HG03565 (cell line): ENCODE results near the gene SELENOO.
"Not testable (repeated sequence)": the region's sequence is repeated elsewhere in the genome, so short reads cannot be mapped to it uniquely, and the experiment has no call there.

Source experiments
- ATAC-seq: cut with Tn5 transposase; IDR thresholded peaks from one replicate; pipeline ENCODE4 v1.9.1; 2021; ENCODE audit warnings: mild to moderate bottlenecking, moderate library complexity; ENCODE audit not compliant: unreplicated experiment

The SELENOO gene, protein sequence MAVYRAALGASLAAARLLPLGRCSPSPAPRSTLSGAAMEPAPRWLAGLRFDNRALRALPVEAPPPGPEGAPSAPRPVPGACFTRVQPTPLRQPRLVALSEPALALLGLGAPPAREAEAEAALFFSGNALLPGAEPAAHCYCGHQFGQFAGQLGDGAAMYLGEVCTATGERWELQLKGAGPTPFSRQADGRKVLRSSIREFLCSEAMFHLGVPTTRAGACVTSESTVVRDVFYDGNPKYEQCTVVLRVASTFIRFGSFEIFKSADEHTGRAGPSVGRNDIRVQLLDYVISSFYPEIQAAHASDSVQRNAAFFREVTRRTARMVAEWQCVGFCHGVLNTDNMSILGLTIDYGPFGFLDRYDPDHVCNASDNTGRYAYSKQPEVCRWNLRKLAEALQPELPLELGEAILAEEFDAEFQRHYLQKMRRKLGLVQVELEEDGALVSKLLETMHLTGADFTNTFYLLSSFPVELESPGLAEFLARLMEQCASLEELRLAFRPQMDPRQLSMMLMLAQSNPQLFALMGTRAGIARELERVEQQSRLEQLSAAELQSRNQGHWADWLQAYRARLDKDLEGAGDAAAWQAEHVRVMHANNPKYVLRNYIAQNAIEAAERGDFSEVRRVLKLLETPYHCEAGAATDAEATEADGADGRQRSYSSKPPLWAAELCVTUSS

DNA sequence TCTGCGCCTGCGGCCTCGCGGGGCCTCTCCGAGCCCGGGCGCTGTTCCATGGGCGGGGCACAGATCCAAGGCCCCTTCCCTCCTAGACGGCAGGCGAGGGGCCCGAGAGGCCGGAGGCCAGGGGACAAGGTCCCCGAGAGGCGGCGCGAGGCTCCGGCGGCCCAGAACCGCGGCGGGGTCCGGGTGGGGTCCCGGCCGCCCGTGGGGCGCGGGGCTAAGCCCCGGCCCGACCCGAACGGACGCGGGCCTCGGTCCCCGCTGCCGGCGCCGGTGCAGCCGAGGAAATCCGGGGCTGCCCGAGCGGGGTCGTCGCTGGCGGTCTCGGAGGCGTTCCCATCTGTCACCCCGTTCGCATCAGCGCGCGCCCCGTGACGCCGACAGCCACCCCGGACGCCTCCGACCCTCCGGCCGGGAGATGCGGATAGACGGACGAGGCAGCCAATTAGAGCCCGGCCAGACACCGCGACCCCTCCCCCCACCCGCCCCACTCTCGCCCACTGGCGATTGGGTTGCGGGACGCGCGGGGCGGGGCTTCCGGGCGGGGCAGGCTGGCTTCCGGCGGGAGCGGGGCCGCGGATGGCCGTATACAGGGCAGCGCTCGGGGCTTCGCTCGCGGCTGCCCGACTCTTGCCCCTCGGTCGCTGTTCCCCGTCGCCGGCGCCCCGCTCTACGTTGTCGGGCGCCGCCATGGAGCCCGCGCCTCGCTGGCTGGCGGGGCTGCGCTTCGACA lies at the start of gene SELENOO:
SELENOO (plus strand) TSS at position 551 of the 730 bp plus-strand sequence; CDS start at position 577, 26 bp downstream.
- ATAC-seq: peak; percentile 35

- ATAC-seq: no peak
Observed at GRCh38 chr22:50151571-50152537, 49.0 kb upstream of the SELENOO start.

DNA sequence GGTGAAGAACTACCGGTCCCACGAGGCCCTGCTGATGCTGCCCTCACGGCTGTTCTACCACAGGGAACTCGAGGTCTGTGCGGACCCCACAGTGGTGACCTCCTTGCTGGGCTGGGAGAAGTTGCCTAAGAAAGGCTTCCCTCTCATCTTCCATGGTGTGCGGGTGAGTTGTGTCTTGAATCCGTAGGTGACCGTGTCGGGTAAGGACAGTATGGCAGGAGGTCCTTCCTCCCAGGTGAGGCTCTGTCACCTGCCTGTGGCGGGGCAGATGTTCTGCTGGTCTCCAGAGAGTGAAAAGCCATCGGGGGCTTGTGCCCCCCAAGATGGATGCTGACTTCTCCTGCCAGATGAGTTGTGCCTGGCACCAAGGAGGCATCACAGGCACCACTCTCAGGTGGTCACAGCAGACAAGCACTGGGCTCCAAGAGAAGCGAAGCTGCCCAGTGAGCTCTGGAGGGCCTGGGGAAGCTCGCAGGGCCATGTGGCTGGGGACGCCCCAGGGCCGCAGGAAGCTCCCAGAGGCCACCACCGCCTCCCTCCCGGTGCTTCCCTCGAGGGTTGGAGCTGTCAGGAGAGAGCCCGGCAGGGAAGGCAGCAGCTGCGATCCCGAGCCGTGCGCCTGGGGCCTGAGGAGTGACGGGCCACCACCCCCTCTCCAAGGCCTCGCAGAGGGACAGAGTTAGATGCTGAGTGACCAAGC lies 47.6 kb upstream of the SELENOO start:
- no peak for ATAC-seq

- no peak for ATAC-seq
Observed at GRCh38 chr22:50153756-50154140, 47.1 kb upstream of the SELENOO start.

DNA sequence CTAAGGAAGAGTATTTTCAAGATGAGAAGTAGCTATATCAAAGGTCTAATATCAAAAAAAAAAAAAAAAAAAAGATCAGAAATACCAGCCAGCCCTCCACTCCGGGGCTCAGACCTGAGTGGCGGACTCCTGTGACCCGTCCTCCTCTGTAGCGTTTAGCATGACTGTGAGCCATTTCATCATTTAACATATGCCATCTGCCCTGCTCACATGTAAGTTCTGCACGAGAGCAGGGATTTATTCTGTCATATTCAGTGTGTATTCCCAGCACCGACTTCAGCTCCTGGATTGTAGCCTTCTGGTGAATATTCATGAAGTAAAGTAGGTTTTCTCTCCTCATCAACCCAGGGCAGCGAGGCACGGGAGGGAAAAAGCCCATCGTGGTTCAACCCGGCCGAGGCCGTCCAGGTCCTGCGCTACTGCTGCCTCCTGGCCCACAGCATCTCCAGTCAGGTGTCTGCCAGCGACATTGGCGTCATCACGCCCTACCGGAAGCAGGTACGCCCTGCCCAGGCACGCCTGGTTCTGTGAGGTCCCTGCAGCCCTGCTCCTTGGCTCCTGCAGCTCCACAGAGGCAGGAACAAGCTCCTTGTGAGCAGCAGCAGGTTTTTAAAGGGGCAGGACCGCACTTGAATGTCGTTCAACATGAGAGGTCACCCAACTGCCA lies 43.0 kb upstream of the SELENOO start:
- ATAC-seq: no peak

GRCh38 chr22:50160947-50161346 lies 39.9 kb upstream of the SELENOO start:
- ATAC-seq: no peak

DNA sequence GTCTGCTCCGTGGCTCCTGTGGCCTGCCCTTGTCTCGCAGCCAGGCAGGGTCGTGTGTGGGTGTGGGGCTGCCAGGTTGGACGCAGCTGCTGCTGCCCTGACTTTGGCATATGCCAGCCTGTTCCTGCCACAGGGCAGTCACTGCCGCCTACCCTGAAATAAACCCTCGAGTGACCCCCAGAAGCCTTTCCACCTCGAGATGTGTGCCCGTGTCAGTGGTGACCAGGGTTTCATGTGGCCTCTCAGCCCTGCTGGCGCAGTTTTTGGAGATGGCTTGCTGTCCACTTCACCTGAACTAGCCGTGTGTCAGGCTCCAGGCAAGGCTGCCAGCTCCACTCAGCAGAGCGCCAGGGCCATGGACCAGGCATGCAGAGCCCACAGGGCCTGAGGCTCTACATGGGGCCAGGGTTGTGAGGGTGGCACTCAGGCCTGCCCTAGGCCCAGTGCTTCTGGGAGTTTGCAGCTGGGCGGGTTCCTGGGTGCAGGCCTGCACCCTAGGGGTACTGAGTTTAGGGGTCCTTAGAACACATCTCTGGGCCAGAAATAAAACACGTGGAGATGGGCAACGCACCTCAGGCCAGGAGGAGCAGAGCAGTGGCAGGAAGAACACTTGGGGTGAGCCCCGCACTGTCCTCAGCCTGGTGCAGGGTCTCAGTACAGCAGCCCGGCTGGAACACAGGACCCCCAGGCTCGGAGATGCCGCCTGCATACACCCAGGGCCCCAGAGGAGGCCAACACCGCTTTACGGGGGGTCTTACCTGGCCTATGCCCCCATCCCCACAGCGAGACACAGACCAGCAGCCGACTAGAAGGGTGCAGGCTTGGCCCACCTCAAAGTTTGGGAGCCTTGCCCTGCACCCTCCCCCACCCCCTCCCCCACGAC lies 39.1 kb upstream of the SELENOO start:
- no peak for ATAC-seq

GRCh38 chr22:50162391-50162956 lies 38.3 kb upstream of the SELENOO start:
- ATAC-seq: no peak

DNA sequence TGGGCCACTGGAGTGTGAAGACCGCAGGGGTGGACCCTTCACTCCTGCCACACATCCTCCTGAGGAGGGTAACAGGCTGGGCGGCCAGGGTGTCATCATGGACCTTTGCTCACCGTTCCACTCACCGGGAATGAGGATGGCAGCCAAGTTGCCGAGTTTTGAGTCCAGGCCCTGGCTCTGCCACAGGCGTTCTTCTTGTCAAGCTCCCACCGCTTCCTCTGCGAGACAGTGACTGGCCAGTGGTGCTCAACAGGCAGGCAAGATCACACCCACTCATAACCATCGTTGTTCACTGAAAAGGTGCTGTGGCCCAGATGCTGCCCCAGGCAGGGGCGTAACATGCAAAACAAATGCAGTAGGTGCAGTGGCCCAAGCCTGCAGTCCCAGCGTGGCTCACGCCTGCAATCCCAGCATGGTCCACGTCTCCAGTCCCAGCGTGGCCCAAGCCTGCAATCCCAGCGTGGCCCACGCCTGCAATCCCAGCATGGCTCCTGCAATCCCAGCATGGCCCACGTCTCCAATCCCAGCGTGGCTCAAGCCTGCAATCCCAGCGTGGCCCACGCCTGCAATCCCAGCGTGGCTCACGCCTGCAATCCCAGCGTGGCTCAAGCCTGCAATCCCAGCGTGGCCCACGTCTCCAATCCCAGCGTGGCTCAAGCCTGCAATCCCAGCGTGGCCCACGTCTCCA lies 35.2 kb upstream of the SELENOO start:
- ATAC-seq: no peak

- no peak for ATAC-seq
Observed at GRCh38 chr22:50167689-50168489, 32.9 kb upstream of the SELENOO start.

DNA sequence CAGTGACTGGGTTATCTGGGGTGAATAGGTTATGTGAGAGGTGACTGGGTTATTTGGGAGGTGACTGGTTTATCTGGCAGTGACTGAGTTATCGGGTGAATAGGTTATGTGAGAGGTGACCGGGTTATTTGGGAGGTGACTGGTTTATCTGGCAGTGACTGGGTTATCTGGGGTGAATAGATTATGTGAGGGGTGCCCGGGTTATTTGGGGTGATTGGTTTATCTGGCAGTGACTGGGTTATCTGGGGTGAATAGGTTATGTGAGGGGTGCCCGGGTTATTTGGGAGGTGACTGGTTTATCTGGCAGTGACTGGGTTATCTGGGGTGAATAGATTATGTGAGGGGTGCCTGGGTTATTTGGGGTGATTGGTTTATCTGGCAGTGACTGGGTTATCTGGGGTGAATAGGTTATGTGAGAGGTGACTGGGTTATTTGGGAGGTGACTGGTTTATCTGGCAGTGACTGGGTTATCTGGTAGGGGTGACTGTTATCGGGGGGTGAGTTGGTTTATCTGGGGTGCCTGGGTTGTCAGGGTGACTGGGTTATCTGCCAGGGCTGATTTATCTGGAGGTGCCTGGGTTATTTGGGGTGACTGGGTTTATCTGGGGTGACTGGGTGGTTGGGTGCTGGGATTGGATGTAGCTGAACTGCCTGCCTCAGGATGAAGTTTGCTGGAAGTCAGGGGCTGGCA lies 32.2 kb upstream of the SELENOO start:
- not testable (repeated sequence) for ATAC-seq

- ATAC-seq: no peak
Observed at GRCh38 chr22:50169181-50169759, 31.5 kb upstream of the SELENOO start.

- ATAC-seq: no peak
Observed at GRCh38 chr22:50169774-50170341, 31.0 kb upstream of the SELENOO start.

DNA sequence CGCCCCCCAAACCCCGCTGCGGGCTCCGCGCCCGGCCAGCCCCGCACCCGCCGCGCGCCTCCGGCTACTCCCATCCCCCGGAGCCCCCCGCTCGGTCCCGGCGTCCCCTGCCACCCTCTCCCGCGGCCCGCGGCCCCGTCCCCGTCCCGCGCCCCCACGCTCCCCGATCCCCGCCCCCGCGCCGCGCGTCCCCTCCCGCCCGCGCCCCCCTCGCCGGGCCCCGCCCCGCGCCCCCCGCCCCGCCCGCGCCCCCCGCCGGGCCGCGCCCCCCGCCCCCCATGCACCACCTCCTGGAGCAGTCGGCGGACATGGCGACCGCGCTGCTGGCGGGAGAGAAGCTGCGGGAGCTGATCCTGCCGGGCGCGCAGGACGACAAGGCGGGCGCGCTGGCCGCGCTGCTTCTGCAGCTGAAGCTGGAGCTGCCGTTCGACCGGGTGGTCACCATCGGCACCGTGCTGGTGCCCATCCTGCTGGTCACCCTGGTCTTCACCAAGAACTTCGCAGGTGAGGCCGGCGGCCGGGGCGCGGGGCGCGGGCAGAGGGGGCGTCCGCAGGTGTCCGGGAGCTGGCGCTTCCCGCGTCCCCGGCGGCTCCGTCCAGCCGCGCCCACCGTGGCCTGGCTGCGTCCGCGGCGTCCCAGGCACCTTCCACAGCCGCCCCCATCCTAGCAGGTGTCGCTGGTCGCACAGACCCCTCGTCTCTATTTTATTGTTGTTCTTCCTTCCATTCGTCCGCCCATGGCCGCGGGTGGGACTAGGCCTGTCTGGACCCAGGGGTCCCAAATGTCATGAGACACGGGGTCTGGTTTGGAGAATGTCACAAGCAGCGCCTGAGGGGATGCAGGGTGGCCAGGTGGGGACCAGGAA lies 30.1 kb upstream of the SELENOO start, which contains the start of gene PANX2:
PANX2 (plus strand) TSS at position 279 of the 866 bp plus-strand sequence; CDS start at position 279, 0 bp downstream.
- ATAC-seq: no peak
